ENCODE data around the gene DDX56. TPM values are rescaled to one million over a fixed set of nuclear protein-coding genes. Genes with fewer than 3 reads are reported as not detected.

The DDX56 gene
- total and polyA plus RNA-seq, 2 of the 4 experiments (the other 2 are of a cell fraction), result 59.4 to 67.7 TPM

DNA sequence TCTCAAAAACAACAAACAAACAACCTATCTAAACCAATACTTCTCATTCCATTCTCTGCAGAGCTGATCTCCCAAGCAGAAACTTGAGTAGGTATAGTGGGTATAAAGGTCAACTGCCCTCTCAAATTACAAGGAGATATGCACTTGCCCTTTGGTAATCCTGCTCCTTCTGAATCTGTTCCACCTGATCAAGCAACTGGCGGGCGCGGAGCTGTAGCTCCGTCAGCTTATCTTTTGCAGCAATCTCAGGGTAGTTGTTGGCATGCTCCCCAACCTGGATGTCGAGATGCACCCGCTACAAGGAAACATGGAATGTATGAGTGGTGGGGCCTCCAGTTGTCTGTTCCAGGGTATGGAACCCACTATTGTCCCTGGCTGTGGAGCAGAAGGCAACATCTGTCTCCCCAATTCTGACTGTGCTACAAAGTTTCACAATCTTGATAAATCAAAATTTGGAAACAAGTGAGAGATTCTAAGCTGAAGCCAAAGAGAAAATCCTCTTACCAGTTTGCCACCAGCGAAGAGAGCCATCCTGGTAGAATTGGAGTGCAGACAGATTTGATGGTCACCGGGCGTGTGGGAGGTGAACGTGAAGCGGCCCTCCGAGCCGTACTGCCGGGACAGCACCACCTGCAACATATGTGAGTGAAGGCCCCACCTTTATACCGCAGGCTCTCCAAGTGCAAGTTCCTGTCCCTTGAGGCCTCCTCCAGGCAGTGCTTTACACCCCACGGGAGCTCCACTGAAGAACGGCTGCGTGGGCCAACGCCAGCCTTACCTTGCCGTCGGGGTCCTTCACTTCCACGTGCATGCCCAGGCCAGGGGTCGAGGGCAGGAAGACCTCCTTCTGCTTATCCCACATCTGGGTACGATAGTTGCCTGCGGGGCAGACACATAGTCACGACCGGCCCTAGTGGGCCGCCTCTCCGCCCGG is 7.5 kb upstream of the DDX56 start:
- WGBS, 2 experiments (ENCODE audit: extremely low coverage in 2 of 2, insufficient read length in 1 of 2), result 12% methylated on average over 19 of the region's 30 CpGs; no CpG with 5 or more reads in 1 of the 2 experiments
- DNase-seq (no peak), ATAC-seq (ENCODE audit: low read depth) (peak; percentile 2)
- Histone ChIP-seq H2BK20ac (ENCODE audit: low read depth, low read length) (no peak overlapping the region), H3K9me1 (ENCODE audit: insufficient read depth, low read length) (peaks cover 4% of the 10 kb centered on the region), H2BK15ac (ENCODE audit: low read depth, low read length) (no peak overlapping the region), H3K36me3 (ENCODE audit: control insufficient read depth, insufficient read depth, low read length) (peaks cover 16% of the 10 kb centered on the region), H3K27me3 (ENCODE audit: control insufficient read depth, insufficient read depth, low read length) (no peaks in the 10 kb centered on the region), H2AK5ac (ENCODE audit: low read depth, low read length) (peak overlapping the region; percentile 96), H3K14ac (replicated peaks; ENCODE audit: low read depth, low read length) (peak overlapping the region; percentile 95), H4K5ac (ENCODE audit: low read depth, low read length) (peak overlapping the region; percentile 96), H3K4ac (ENCODE audit: low read depth, low read length) (peak overlapping the region; percentile 86), H3K27ac (ENCODE audit: insufficient read depth, low read length) (peak overlapping the region; percentile 81), H3K23ac (ENCODE audit: low read depth, low read length) (peak overlapping the region; percentile 57), H3K56ac (ENCODE audit: extremely low read depth, insufficient read depth, low read length) (no peak overlapping the region; the same call in 1 of the 2 replicates), H3K18ac (ENCODE audit: low read depth, low read length) (no peak overlapping the region), H2BK120ac (ENCODE audit: low read depth, low read length) (no peak overlapping the region; the same call in 1 of the 2 replicates), H3K4me1 (ENCODE audit: control insufficient read depth, insufficient read depth, low read length) (peaks cover 8% of the 10 kb centered on the region), H3K9me3 (ENCODE audit: control insufficient read depth, insufficient read depth, low read length) (no peaks in the 10 kb centered on the region), H2AK9ac (replicated peaks; ENCODE audit: low read depth, low read length, poor library complexity) (peak overlapping the region; percentile 99), H3K79me1 (ENCODE audit: low read depth in 1 of 2, low read length in 2 of 2) (peaks cover 18 to 32% of the 10 kb centered on the region in 2 experiments), H4K8ac (ENCODE audit: low read depth in 2 of 2, low read length in 2 of 2) (peak overlapping the region; percentile 56 to 95), H4K91ac (ENCODE audit: insufficient read depth, low read depth, low read length) (peak overlapping the region; percentile 85; the same call in 1 of the 2 replicates), H2BK5ac (ENCODE audit: low read depth, low read length, poor library complexity, severe bottlenecking) (peak overlapping the region; percentile 85), H3K9ac (ENCODE audit: low read depth, low read length) (peak overlapping the region; percentile 91), H4K20me1 (ENCODE audit: insufficient read depth, low read length) (no peaks in the 10 kb centered on the region), H2AFZ (replicated peaks; ENCODE audit: low read length, poor library complexity) (peak overlapping the region; percentile 90), H3K4me3 (ENCODE audit: insufficient read depth, low read depth, low read length) (peak overlapping the region; percentile 91), H3K4me2 (ENCODE audit: low read depth, low read length) (peak overlapping the region; percentile 98)
- in situ Hi-C loops (cut with MboI; ENCODE audit: low sequenced_read_pairs) (no loop called here), dilution Hi-C loops (cut with HindIII; ENCODE audit: low sequenced_read_pairs, unreplicated experiment) (no loop called here), intact Hi-C loops (cut with micrococcal nuclease) (no loop called here)
- TF ChIP-seq SMC3 (IDR thresholded peaks at IDR 0.05; ENCODE audit: low read depth, low read length), result no peak
- TF ChIP-seq BHLHE40 (IDR thresholded peaks at IDR 0.05; ENCODE audit: low read depth, low read length), result no peak
- TF ChIP-seq, protein P1, sequence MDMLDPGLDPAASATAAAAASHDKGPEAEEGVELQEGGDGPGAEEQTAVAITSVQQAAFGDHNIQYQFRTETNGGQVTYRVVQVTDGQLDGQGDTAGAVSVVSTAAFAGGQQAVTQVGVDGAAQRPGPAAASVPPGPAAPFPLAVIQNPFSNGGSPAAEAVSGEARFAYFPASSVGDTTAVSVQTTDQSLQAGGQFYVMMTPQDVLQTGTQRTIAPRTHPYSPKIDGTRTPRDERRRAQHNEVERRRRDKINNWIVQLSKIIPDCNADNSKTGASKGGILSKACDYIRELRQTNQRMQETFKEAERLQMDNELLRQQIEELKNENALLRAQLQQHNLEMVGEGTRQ (IDR thresholded peaks at IDR 0.05; ENCODE audit: low read depth, low read length), result no peak
- TF ChIP-seq, protein P2, sequence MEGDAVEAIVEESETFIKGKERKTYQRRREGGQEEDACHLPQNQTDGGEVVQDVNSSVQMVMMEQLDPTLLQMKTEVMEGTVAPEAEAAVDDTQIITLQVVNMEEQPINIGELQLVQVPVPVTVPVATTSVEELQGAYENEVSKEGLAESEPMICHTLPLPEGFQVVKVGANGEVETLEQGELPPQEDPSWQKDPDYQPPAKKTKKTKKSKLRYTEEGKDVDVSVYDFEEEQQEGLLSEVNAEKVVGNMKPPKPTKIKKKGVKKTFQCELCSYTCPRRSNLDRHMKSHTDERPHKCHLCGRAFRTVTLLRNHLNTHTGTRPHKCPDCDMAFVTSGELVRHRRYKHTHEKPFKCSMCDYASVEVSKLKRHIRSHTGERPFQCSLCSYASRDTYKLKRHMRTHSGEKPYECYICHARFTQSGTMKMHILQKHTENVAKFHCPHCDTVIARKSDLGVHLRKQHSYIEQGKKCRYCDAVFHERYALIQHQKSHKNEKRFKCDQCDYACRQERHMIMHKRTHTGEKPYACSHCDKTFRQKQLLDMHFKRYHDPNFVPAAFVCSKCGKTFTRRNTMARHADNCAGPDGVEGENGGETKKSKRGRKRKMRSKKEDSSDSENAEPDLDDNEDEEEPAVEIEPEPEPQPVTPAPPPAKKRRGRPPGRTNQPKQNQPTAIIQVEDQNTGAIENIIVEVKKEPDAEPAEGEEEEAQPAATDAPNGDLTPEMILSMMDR (conservative IDR thresholded peaks at IDR 0.05; ENCODE audit: low read depth, low read length), result no peak
- TF ChIP-seq CEBPB (IDR thresholded peaks at IDR 0.05; ENCODE audit: low read depth, low read length), result no peak
- TF ChIP-seq NFE2L2 (IDR thresholded peaks at IDR 0.05; ENCODE audit: low read depth, low read length), result no peak
- ChIA-PET CTCF (interaction anchor here (0.8 to 1.1 kb wide), 3 partner anchors 15 to 418 kb away, joined by 3 to 4 read pairs (median 4); no protein-coding TSS in a partner anchor), POLR2A (ENCODE audit: unreplicated experiment) (no interaction called here)
- BruUV-seq (replicated peaks), result no TSS peak
